ENCODE measurements around the gene TOX2. TPM values are rescaled to one million over a fixed set of nuclear protein-coding genes. Genes with fewer than 3 reads are reported as not detected.

Gene TOX2
- total RNA-seq, 1 donor from 2014 or later = 0.94 TPM

GRCh38 chr20:43937591-43937990, 22.9 kb downstream of the TOX2 start:
- Mint-ChIP-seq H3K36me3 (no peaks in the 10 kb centered on the region), H3K9me3 (no peaks in the 10 kb centered on the region), H3K27me3 (ENCODE audit: low read depth) (peaks cover 30% of the 10 kb centered on the region), H3K4me1 (peaks cover 4% of the 10 kb centered on the region), H3K27ac (no peak overlapping the region), H3K4me3 (no peak overlapping the region)
- DNase-seq (ENCODE audit: low spot score in 2 of 2, unreplicated experiment in 2 of 2) = no peak
- no peak for TF ChIP-seq CTCF (IDR thresholded peaks at IDR 0.05; ENCODE audit: unreplicated experiment)

- no peak overlapping the region for H3K4me3 Mint-ChIP-seq
- H3K27me3 Mint-ChIP-seq (ENCODE audit: low read depth) = peaks cover 30% of the 10 kb centered on the region
- H3K9me3 Mint-ChIP-seq = no peaks in the 10 kb centered on the region
- H3K36me3 Mint-ChIP-seq = no peaks in the 10 kb centered on the region
- DNase-seq (ENCODE audit: low spot score in 2 of 2, unreplicated experiment in 2 of 2) = no peak
- peaks cover 4% of the 10 kb centered on the region for H3K4me1 Mint-ChIP-seq
- no peak for TF ChIP-seq CTCF (IDR thresholded peaks at IDR 0.05; ENCODE audit: unreplicated experiment)
- no peak overlapping the region for H3K27ac Mint-ChIP-seq
Observed at GRCh38 chr20:43938017-43938655, 23.5 kb downstream of the TOX2 start.

GRCh38 chr20:43938932-43939761, 24.5 kb downstream of the TOX2 start:
- no peak for TF ChIP-seq CTCF (IDR thresholded peaks at IDR 0.05; ENCODE audit: unreplicated experiment)
- no peak for DNase-seq (ENCODE audit: low spot score in 2 of 2, unreplicated experiment in 2 of 2)
- Mint-ChIP-seq H3K27me3 (ENCODE audit: low read depth) (peaks cover 23% of the 10 kb centered on the region), H3K4me3 (no peak overlapping the region), H3K9me3 (no peaks in the 10 kb centered on the region), H3K4me1 (peaks cover 4% of the 10 kb centered on the region), H3K36me3 (no peaks in the 10 kb centered on the region), H3K27ac (no peak overlapping the region)

- peaks cover 23% of the 10 kb centered on the region for H3K27me3 Mint-ChIP-seq (ENCODE audit: low read depth)
- no peak overlapping the region for H3K4me3 Mint-ChIP-seq
- no peaks in the 10 kb centered on the region for H3K9me3 Mint-ChIP-seq
- no peak overlapping the region for H3K27ac Mint-ChIP-seq
- no peak for TF ChIP-seq CTCF (IDR thresholded peaks at IDR 0.05; ENCODE audit: unreplicated experiment)
- H3K4me1 Mint-ChIP-seq = peaks cover 4% of the 10 kb centered on the region
- H3K36me3 Mint-ChIP-seq = no peaks in the 10 kb centered on the region
- DNase-seq (ENCODE audit: low spot score in 2 of 2, unreplicated experiment in 2 of 2) = no peak
Observed at GRCh38 chr20:43939762-43940121, 25.1 kb downstream of the TOX2 start.

GRCh38 chr20:43940518-43941225, 26.0 kb downstream of the TOX2 start:
- Mint-ChIP-seq H3K4me1 (peaks cover 4% of the 10 kb centered on the region), H3K27ac (no peak overlapping the region), H3K27me3 (ENCODE audit: low read depth) (peaks cover 23% of the 10 kb centered on the region), H3K9me3 (no peaks in the 10 kb centered on the region), H3K4me3 (no peak overlapping the region), H3K36me3 (no peaks in the 10 kb centered on the region)
- no peak for DNase-seq (ENCODE audit: low spot score in 2 of 2, unreplicated experiment in 2 of 2)
- TF ChIP-seq CTCF (IDR thresholded peaks at IDR 0.05; ENCODE audit: unreplicated experiment) = no peak
